H1 (cell line): Measurements from ENCODE around the gene GUCY1A2. TPM values are rescaled to one million over a fixed set of nuclear protein-coding genes. Genes with fewer than 3 reads are reported as not detected.

Experiments used
- ASH2L ChIP-seq: fragments of 200-600, 300-600 bp; sonication (generic); IDR thresholded peaks from one replicate; pipeline ENCODE4 v1.7.1; 2017; ENCODE audit warnings: low read length
- BRCA1 ChIP-seq: IDR thresholded peaks from 2 replicates; pipeline ENCODE4 v1.6.1; 2012; ENCODE audit warnings: low read depth, low read length, improper control_type of control experiment
- CTBP2 ChIP-seq: IDR thresholded peaks from 2 replicates; pipeline ENCODE4 v1.7.0; 2011; ENCODE audit warnings: borderline replicate concordance, mild to moderate bottlenecking, moderate library complexity, mixed read lengths, low read length; ENCODE audit not compliant: insufficient read depth, insufficient read length
- EGR1 ChIP-seq: IDR thresholded peaks from 2 replicates; pipeline ENCODE4 v1.6.1; 2011; ENCODE audit warnings: low read depth, low read length, borderline replicate concordance
- GABPA ChIP-seq: IDR thresholded peaks from 2 replicates; pipeline ENCODE4 v1.6.1; 2011; ENCODE audit warnings: mild to moderate bottlenecking, low read length, moderate library complexity, borderline replicate concordance; ENCODE audit not compliant: insufficient read depth
- GTF2F1 ChIP-seq: IDR thresholded peaks from 2 replicates; pipeline ENCODE4 v1.6.1; 2012; ENCODE audit warnings: low read depth, low read length, improper control_type of control experiment, borderline replicate concordance
- NANOG ChIP-seq: IDR thresholded peaks from 2 replicates; pipeline ENCODE4 v1.6.1; 2011; ENCODE audit warnings: low read length, low read depth, mild to moderate bottlenecking, inconsistent platforms; ENCODE audit not compliant: insufficient read depth, poor library complexity, severe bottlenecking
- NRF1 ChIP-seq: IDR thresholded peaks from 2 replicates; pipeline ENCODE4 v1.6.1; 2011; ENCODE audit warnings: mild to moderate bottlenecking, low read depth, low read length, improper control_type of control experiment
- SAP30 ChIP-seq: fragments of 300-600 bp; sonication (generic); IDR thresholded peaks from 2 replicates; pipeline ENCODE4 v1.7.1; 2012; ENCODE audit warnings: low read length, moderate library complexity, mild to moderate bottlenecking, inconsistent platforms; ENCODE audit not compliant: insufficient read depth, insufficient replicate concordance
- TAF7 ChIP-seq: optimal IDR thresholded peaks from 2 replicates; pipeline ENCODE3; 2011; ENCODE audit warnings: low read depth, mild to moderate bottlenecking, inconsistent platforms, low read length, moderate library complexity, borderline replicate concordance
- TEAD4 ChIP-seq: IDR thresholded peaks from 2 replicates; pipeline ENCODE4 v1.6.1; 2012; ENCODE audit warnings: low read depth, low read length, inconsistent platforms, mixed read lengths
- polyA plus RNA-seq, 7 experiments: library from polyadenylated mRNA; depleted of rRNA in 3 of 7; stranded (reverse) in 5 of 7; unstranded in 2 of 7; fragments of >200 nt in 5 of 7; fragments of 200-250 nt in 2 of 7; gene quantifications; 1 replicate in 5 of 7; 2 replicates in 1 of 7; 4 replicates in 1 of 7; pipeline versions ENCODE4 v1.2.1 to v1.2.3, GENCODE V29; 2011 to 2013; ENCODE audit warnings: missing spikeins in 2 of 7, mixed read lengths in 2 of 7
- total RNA-seq: library from RNA; stranded (reverse); fragmentation: NEBNext Ultra II Directional; extraction: Animal tissue kit (Norgen Biotek cat#: 25700); gene quantifications from 2 replicates; pipeline ENCODE4 v1.2.1, GENCODE V29; 2021
- TF ChIP-seq, protein P1 (sequence below): fragments of 300-600 bp; sonication (generic); IDR thresholded peaks from 2 replicates; pipeline ENCODE4 v1.7.1; 2012; ENCODE audit warnings: low read length, moderate library complexity, mild to moderate bottlenecking, inconsistent platforms; ENCODE audit not compliant: insufficient replicate concordance

GUCY1A2 gene
- total and polyA plus RNA-seq, 2 of the 8 experiments (the other 6 are each of a cell fraction or from before 2014, with no cell fraction given) = 0.11 to 1.9 TPM

DNA sequence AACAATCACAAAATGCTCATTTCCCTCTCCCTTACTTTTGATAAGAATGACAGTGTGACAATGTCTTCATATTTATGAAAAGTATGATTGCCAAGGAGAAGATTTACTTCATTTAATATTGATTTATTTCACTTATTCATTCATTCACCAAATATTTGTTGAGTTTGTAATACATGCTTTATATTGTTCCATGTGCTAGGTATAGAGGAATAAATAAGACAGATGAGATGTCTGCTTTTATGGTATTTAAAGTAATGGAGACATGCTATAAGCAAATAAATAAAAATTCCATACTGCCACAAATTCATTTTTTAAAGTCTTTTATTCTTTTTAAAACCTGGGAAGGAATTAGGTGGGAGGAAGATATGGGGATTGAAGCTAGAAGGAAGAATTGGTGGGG is 289.4 kb downstream of the GUCY1A2 start (continued):
- TF ChIP-seq, protein P1, sequence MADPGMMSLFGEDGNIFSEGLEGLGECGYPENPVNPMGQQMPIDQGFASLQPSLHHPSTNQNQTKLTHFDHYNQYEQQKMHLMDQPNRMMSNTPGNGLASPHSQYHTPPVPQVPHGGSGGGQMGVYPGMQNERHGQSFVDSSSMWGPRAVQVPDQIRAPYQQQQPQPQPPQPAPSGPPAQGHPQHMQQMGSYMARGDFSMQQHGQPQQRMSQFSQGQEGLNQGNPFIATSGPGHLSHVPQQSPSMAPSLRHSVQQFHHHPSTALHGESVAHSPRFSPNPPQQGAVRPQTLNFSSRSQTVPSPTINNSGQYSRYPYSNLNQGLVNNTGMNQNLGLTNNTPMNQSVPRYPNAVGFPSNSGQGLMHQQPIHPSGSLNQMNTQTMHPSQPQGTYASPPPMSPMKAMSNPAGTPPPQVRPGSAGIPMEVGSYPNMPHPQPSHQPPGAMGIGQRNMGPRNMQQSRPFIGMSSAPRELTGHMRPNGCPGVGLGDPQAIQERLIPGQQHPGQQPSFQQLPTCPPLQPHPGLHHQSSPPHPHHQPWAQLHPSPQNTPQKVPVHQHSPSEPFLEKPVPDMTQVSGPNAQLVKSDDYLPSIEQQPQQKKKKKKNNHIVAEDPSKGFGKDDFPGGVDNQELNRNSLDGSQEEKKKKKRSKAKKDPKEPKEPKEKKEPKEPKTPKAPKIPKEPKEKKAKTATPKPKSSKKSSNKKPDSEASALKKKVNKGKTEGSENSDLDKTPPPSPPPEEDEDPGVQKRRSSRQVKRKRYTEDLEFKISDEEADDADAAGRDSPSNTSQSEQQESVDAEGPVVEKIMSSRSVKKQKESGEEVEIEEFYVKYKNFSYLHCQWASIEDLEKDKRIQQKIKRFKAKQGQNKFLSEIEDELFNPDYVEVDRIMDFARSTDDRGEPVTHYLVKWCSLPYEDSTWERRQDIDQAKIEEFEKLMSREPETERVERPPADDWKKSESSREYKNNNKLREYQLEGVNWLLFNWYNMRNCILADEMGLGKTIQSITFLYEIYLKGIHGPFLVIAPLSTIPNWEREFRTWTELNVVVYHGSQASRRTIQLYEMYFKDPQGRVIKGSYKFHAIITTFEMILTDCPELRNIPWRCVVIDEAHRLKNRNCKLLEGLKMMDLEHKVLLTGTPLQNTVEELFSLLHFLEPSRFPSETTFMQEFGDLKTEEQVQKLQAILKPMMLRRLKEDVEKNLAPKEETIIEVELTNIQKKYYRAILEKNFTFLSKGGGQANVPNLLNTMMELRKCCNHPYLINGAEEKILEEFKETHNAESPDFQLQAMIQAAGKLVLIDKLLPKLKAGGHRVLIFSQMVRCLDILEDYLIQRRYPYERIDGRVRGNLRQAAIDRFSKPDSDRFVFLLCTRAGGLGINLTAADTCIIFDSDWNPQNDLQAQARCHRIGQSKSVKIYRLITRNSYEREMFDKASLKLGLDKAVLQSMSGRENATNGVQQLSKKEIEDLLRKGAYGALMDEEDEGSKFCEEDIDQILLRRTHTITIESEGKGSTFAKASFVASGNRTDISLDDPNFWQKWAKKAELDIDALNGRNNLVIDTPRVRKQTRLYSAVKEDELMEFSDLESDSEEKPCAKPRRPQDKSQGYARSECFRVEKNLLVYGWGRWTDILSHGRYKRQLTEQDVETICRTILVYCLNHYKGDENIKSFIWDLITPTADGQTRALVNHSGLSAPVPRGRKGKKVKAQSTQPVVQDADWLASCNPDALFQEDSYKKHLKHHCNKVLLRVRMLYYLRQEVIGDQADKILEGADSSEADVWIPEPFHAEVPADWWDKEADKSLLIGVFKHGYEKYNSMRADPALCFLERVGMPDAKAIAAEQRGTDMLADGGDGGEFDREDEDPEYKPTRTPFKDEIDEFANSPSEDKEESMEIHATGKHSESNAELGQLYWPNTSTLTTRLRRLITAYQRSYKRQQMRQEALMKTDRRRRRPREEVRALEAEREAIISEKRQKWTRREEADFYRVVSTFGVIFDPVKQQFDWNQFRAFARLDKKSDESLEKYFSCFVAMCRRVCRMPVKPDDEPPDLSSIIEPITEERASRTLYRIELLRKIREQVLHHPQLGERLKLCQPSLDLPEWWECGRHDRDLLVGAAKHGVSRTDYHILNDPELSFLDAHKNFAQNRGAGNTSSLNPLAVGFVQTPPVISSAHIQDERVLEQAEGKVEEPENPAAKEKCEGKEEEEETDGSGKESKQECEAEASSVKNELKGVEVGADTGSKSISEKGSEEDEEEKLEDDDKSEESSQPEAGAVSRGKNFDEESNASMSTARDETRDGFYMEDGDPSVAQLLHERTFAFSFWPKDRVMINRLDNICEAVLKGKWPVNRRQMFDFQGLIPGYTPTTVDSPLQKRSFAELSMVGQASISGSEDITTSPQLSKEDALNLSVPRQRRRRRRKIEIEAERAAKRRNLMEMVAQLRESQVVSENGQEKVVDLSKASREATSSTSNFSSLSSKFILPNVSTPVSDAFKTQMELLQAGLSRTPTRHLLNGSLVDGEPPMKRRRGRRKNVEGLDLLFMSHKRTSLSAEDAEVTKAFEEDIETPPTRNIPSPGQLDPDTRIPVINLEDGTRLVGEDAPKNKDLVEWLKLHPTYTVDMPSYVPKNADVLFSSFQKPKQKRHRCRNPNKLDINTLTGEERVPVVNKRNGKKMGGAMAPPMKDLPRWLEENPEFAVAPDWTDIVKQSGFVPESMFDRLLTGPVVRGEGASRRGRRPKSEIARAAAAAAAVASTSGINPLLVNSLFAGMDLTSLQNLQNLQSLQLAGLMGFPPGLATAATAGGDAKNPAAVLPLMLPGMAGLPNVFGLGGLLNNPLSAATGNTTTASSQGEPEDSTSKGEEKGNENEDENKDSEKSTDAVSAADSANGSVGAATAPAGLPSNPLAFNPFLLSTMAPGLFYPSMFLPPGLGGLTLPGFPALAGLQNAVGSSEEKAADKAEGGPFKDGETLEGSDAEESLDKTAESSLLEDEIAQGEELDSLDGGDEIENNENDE = no peak
- no peak for TF ChIP-seq GABPA
- TF ChIP-seq NANOG = no peak
- TF ChIP-seq BRCA1 = no peak
- TF ChIP-seq SAP30 = no peak
- no peak for TF ChIP-seq ASH2L
- TF ChIP-seq CTBP2 = no peak
- no peak for TF ChIP-seq TEAD4
- no peak for TF ChIP-seq GTF2F1
- TF ChIP-seq NRF1 = no peak
- no peak for TF ChIP-seq TAF7
- no peak for TF ChIP-seq EGR1
